T-helper 2 cell treated with Interferon-gamma antibody and Interleukin-4, amounts not matched to agents 5 μg/mL and 100 μg/mL, for 36 hours (primary cell): Measurements from ENCODE around the gene GPR37L1.
"Not testable (repeated sequence)": the region's sequence is repeated elsewhere in the genome, so short reads cannot be mapped to it uniquely, and the experiment has no call there.

Experiments
- DNase-seq: peaks from one replicate; pipeline ENCODE4 v3.0.0; 2021; ENCODE audit warnings: low spot score
- H3K27ac Mint-ChIP-seq: one replicate; pipeline ENCODE4 v1.8.0; 2021; ENCODE audit warnings: mild to moderate bottlenecking, mixed read lengths
- H3K27me3 Mint-ChIP-seq: one replicate; pipeline ENCODE4 v1.8.0; 2021; ENCODE audit warnings: low read depth, mixed read lengths
- H3K36me3 Mint-ChIP-seq: one replicate; pipeline ENCODE4 v1.8.0; 2021; ENCODE audit warnings: low read depth, mixed read lengths
- H3K4me1 Mint-ChIP-seq: one replicate; pipeline ENCODE4 v1.8.0; 2021; ENCODE audit warnings: low read depth, mixed read lengths
- H3K4me3 Mint-ChIP-seq: one replicate; pipeline ENCODE4 v1.8.0; 2022; ENCODE audit warnings: mild to moderate bottlenecking, moderate library complexity, mixed read lengths
- H3K9me3 Mint-ChIP-seq: one replicate; pipeline ENCODE4 v1.8.0; 2021; ENCODE audit warnings: mixed read lengths

Gene GPR37L1

GRCh38 chr1:202133989-202134388 lies 11.3 kb downstream of the GPR37L1 start:
- Mint-ChIP-seq H3K4me3 (no peak overlapping the region), H3K9me3 (no peaks in the 10 kb centered on the region), H3K27me3 (no peaks in the 10 kb centered on the region), H3K27ac (no peak overlapping the region), H3K36me3 (peaks cover 18% of the 10 kb centered on the region), H3K4me1 (no peaks in the 10 kb centered on the region)
- no peak for DNase-seq

- H3K36me3 Mint-ChIP-seq: peaks cover 19% of the 10 kb centered on the region
Measured at GRCh38 chr1:202134645-202135172, 12.0 kb downstream of the GPR37L1 start.

GRCh38 chr1:202135221-202135721 lies 12.6 kb downstream of the GPR37L1 start:
- H3K27ac Mint-ChIP-seq: no peak overlapping the region
- peak; percentile 36 for DNase-seq
- no peaks in the 10 kb centered on the region for H3K4me1 Mint-ChIP-seq
- peaks cover 19% of the 10 kb centered on the region for H3K36me3 Mint-ChIP-seq
- H3K4me3 Mint-ChIP-seq: no peak overlapping the region
- H3K27me3 Mint-ChIP-seq: no peaks in the 10 kb centered on the region
- H3K9me3 Mint-ChIP-seq: no peaks in the 10 kb centered on the region

More at GRCh38 chr1:202134645-202135172, 12.0 kb downstream of the GPR37L1 start:
- Mint-ChIP-seq H3K4me1 (no peaks in the 10 kb centered on the region), H3K27ac (no peak overlapping the region), H3K4me3 (no peak overlapping the region), H3K27me3 (no peaks in the 10 kb centered on the region), H3K9me3 (no peaks in the 10 kb centered on the region)
- no peak for DNase-seq

GRCh38 chr1:202140833-202141232 lies 18.1 kb downstream of the GPR37L1 start:
- Mint-ChIP-seq H3K4me1 (peaks cover 23% of the 10 kb centered on the region), H3K27ac (no peak overlapping the region), H3K27me3 (no peaks in the 10 kb centered on the region), H3K4me3 (no peak overlapping the region), H3K36me3 (peaks cover 19% of the 10 kb centered on the region), H3K9me3 (no peaks in the 10 kb centered on the region)
- DNase-seq: no peak

GRCh38 chr1:202141468-202141867 lies 18.8 kb downstream of the GPR37L1 start:
- Mint-ChIP-seq H3K36me3 (peaks cover 19% of the 10 kb centered on the region), H3K4me1 (peaks cover 25% of the 10 kb centered on the region)
- not testable (repeated sequence) for DNase-seq, H3K9me3 Mint-ChIP-seq, H3K4me3 Mint-ChIP-seq, H3K27me3 Mint-ChIP-seq, H3K27ac Mint-ChIP-seq

GRCh38 chr1:202143011-202143767 lies 20.5 kb downstream of the GPR37L1 start:
- Mint-ChIP-seq H3K27me3 (no peaks in the 10 kb centered on the region), H3K4me1 (peaks cover 28% of the 10 kb centered on the region), H3K4me3 (peak overlapping the region; percentile 91), H3K36me3 (peaks cover 24% of the 10 kb centered on the region), H3K27ac (peak overlapping the region; percentile 89), H3K9me3 (no peaks in the 10 kb centered on the region)
- DNase-seq: no peak

GRCh38 chr1:202143768-202144401 lies 21.2 kb downstream of the GPR37L1 start:
- Mint-ChIP-seq H3K4me1 (peaks cover 28% of the 10 kb centered on the region), H3K4me3 (peak overlapping the region; percentile 91), H3K36me3 (peaks cover 20% of the 10 kb centered on the region), H3K9me3 (no peaks in the 10 kb centered on the region), H3K27ac (peak overlapping the region; percentile 89), H3K27me3 (no peaks in the 10 kb centered on the region)
- DNase-seq: peak; percentile 21

- H3K4me3 Mint-ChIP-seq: peak within 1 kb of the TSS; percentile 91
- peak within 1 kb of the TSS; percentile 89 for H3K27ac Mint-ChIP-seq
- peak; percentile 71 for DNase-seq
- peaks cover 25% of the 10 kb centered on the region for H3K36me3 Mint-ChIP-seq
- H3K9me3 Mint-ChIP-seq: no peaks in the 10 kb centered on the region
- peaks cover 28% of the 10 kb centered on the region for H3K4me1 Mint-ChIP-seq
- H3K27me3 Mint-ChIP-seq: no peaks in the 10 kb centered on the region
Measured at GRCh38 chr1:202144402-202145067, 21.8 kb downstream of the GPR37L1 start, which contains the start of gene ARL8A. TSS of gene ARL8A (minus strand) at chr1:202144737. CDS start at chr1:202144572, 165 bp downstream.

- Mint-ChIP-seq H3K4me3 (peak overlapping the region; percentile 72), H3K36me3 (peaks cover 30% of the 10 kb centered on the region), H3K27ac (peak overlapping the region; percentile 73), H3K4me1 (peaks cover 28% of the 10 kb centered on the region), H3K27me3 (no peaks in the 10 kb centered on the region), H3K9me3 (no peaks in the 10 kb centered on the region)
- peak; percentile 60 for DNase-seq
Measured at GRCh38 chr1:202145068-202145743, 22.5 kb downstream of the GPR37L1 start.

- Mint-ChIP-seq H3K4me3 (peak overlapping the region; percentile 72), H3K36me3 (peaks cover 33% of the 10 kb centered on the region), H3K4me1 (peaks cover 28% of the 10 kb centered on the region), H3K27ac (peak overlapping the region; percentile 73)
- DNase-seq, H3K27me3 Mint-ChIP-seq, H3K9me3 Mint-ChIP-seq: not testable (repeated sequence)
Measured at GRCh38 chr1:202145744-202146140, 23.0 kb downstream of the GPR37L1 start.

- no peaks in the 10 kb centered on the region for H3K9me3 Mint-ChIP-seq
- peak overlapping the region; percentile 57 for H3K27ac Mint-ChIP-seq
- no peak for DNase-seq
- no peaks in the 10 kb centered on the region for H3K27me3 Mint-ChIP-seq
- peaks cover 30% of the 10 kb centered on the region for H3K4me1 Mint-ChIP-seq
- peak overlapping the region; percentile 34 for H3K4me3 Mint-ChIP-seq
- peaks cover 39% of the 10 kb centered on the region for H3K36me3 Mint-ChIP-seq
Measured at GRCh38 chr1:202146279-202146678, 23.6 kb downstream of the GPR37L1 start.

GRCh38 chr1:202146993-202147392 lies 24.3 kb downstream of the GPR37L1 start:
- Mint-ChIP-seq H3K4me3 (no peak overlapping the region), H3K9me3 (no peaks in the 10 kb centered on the region), H3K36me3 (peaks cover 39% of the 10 kb centered on the region), H3K4me1 (peaks cover 28% of the 10 kb centered on the region), H3K27ac (peak overlapping the region; percentile 10), H3K27me3 (no peaks in the 10 kb centered on the region)
- no peak for DNase-seq

GRCh38 chr1:202148391-202148790 lies 25.7 kb downstream of the GPR37L1 start:
- DNase-seq: no peak
- no peak overlapping the region for H3K4me3 Mint-ChIP-seq
- peaks cover 26% of the 10 kb centered on the region for H3K4me1 Mint-ChIP-seq
- H3K27me3 Mint-ChIP-seq: no peaks in the 10 kb centered on the region
- no peaks in the 10 kb centered on the region for H3K9me3 Mint-ChIP-seq
- no peak overlapping the region for H3K27ac Mint-ChIP-seq
- peaks cover 48% of the 10 kb centered on the region for H3K36me3 Mint-ChIP-seq
